HAP-1 (cell line): ENCODE measurements around the gene ABCC5.
"Not testable (repeated sequence)": the region's sequence is repeated elsewhere in the genome, so short reads cannot be mapped to it uniquely, and the experiment has no call there.

ENCODE experiments used
- DNase-seq, 2 experiments: peaks; one replicate each; pipeline ENCODE4 v3.0.0-alpha.2; 2016 to 2020; ENCODE audit warnings: low spot score in 2 of 2
- H3K27me3 ChIP-seq: fragments of 250-450 bp; sonication (Bioruptor Pico); 2 replicates; pipeline ENCODE4 v1.5.1; 2020; ENCODE audit warnings: low read depth, mild to moderate bottlenecking, moderate library complexity
- H3K36me3 ChIP-seq: fragments of 250-450 bp; sonication (Bioruptor Pico); replicated peaks from 2 replicates; pipeline ENCODE4 v1.5.1; 2020; ENCODE audit warnings: mild to moderate bottlenecking
- H3K4me1 ChIP-seq: fragments of 250-450 bp; sonication (Bioruptor Pico); 2 replicates; pipeline ENCODE4 v1.5.1; 2020; ENCODE audit warnings: mild to moderate bottlenecking
- H3K4me3 ChIP-seq: fragments of 250-450 bp; sonication (Bioruptor Pico); 2 replicates; pipeline ENCODE4 v1.5.1; 2020; ENCODE audit warnings: mild to moderate bottlenecking, moderate library complexity
- H3K9me3 ChIP-seq: fragments of 250-450 bp; sonication (Bioruptor Pico); 2 replicates; pipeline ENCODE4 v1.5.1; 2020; ENCODE audit warnings: mild to moderate bottlenecking, moderate library complexity
- in situ Hi-C: fragments of 300-500 bp; cut with MboI; formaldehyde crosslinking; loops from 3 replicates; pipeline ENCODE4 v1.14.3; 2020; ENCODE audit warnings: low sequenced_read_pairs, inconsistent platforms, mixed read lengths

Gene ABCC5

GRCh38 chr3:183896184-183896583 lies 121.5 kb downstream of the ABCC5 start:
- DNase-seq: no peak
- H3K36me3 ChIP-seq: no peaks in the 10 kb centered on the region
- no peaks in the 10 kb centered on the region; the same call in 1 of the 2 replicates for H3K4me1 ChIP-seq
- H3K4me3 ChIP-seq: no peak overlapping the region
- H3K9me3 ChIP-seq: no peaks in the 10 kb centered on the region
- no peaks in the 10 kb centered on the region; the same call in 1 of the 2 replicates for H3K27me3 ChIP-seq
- in situ Hi-C loops: loop anchor here (10.0 to 25.0 kb wide), 2 partner anchors 219 to 641 kb away; no protein-coding TSS in a partner anchor

GRCh38 chr3:183895774-183896173 lies 121.9 kb downstream of the ABCC5 start:
- Histone ChIP-seq H3K4me1 (no peaks in the 10 kb centered on the region; the same call in 1 of the 2 replicates), H3K9me3 (no peaks in the 10 kb centered on the region), H3K4me3 (no peak overlapping the region), H3K27me3 (no peaks in the 10 kb centered on the region; the same call in 1 of the 2 replicates), H3K36me3 (no peaks in the 10 kb centered on the region)
- in situ Hi-C loops: loop anchor here (10.0 to 25.0 kb wide), 2 partner anchors 219 to 642 kb away; no protein-coding TSS in a partner anchor
- DNase-seq: no peak

- peak; percentile 50 for DNase-seq
- Histone ChIP-seq H3K4me3 (no peak overlapping the region), H3K4me1 (no peaks in the 10 kb centered on the region; the same call in 1 of the 2 replicates), H3K36me3 (no peaks in the 10 kb centered on the region), H3K27me3 (no peaks in the 10 kb centered on the region; the same call in 1 of the 2 replicates), H3K9me3 (no peaks in the 10 kb centered on the region)
- in situ Hi-C loops: loop anchor here (10.0 to 25.0 kb wide), 2 partner anchors 220 to 642 kb away; no protein-coding TSS in a partner anchor
Observed at GRCh38 chr3:183895296-183895695, 122.4 kb downstream of the ABCC5 start.

- no peak for DNase-seq
- H3K36me3 ChIP-seq: no peaks in the 10 kb centered on the region
- in situ Hi-C loops: loop anchor here (5.0 to 25.0 kb wide), 3 partner anchors 222 to 645 kb away; no protein-coding TSS in a partner anchor
- no peaks in the 10 kb centered on the region; the same call in 1 of the 2 replicates for H3K27me3 ChIP-seq
- H3K4me3 ChIP-seq: no peak overlapping the region
- H3K4me1 ChIP-seq: no peaks in the 10 kb centered on the region; the same call in 1 of the 2 replicates
- H3K9me3 ChIP-seq: no peaks in the 10 kb centered on the region
Observed at GRCh38 chr3:183892610-183893214, 125.0 kb downstream of the ABCC5 start.

- no peaks in the 10 kb centered on the region for H3K27me3 ChIP-seq
- no peak for DNase-seq
- H3K4me3 ChIP-seq: no peak overlapping the region
- no peaks in the 10 kb centered on the region for H3K9me3 ChIP-seq
- in situ Hi-C loops: loop anchor here (25.0 kb wide), 1 partner anchor 652 kb away; no protein-coding TSS in a partner anchor
- peaks cover 3% of the 10 kb centered on the region for H3K4me1 ChIP-seq
- H3K36me3 ChIP-seq: no peaks in the 10 kb centered on the region; the same call in 1 of the 2 replicates
Observed at GRCh38 chr3:183885766-183886165, 131.9 kb downstream of the ABCC5 start.

GRCh38 chr3:183884427-183885296 lies 133.0 kb downstream of the ABCC5 start, which contains the start of gene PARL:
Gene PARL (minus strand): TSS chr3:183884880. CDS start chr3:183884846, 34 bp downstream.
- peak within 1 kb of the TSS; percentile 98 for H3K4me3 ChIP-seq
- DNase-seq: peak; percentile 84 to 98
- peaks cover 3% of the 10 kb centered on the region for H3K4me1 ChIP-seq
- no peaks in the 10 kb centered on the region for H3K9me3 ChIP-seq
- H3K36me3 ChIP-seq: no peaks in the 10 kb centered on the region; the same call in 1 of the 2 replicates
- H3K27me3 ChIP-seq: no peaks in the 10 kb centered on the region
- in situ Hi-C loops: loop anchor here (25.0 kb wide), 1 partner anchor 653 kb away; no protein-coding TSS in a partner anchor

GRCh38 chr3:183884097-183884426 lies 133.6 kb downstream of the ABCC5 start:
- in situ Hi-C loops: loop anchor here (25.0 kb wide), 1 partner anchor 653 kb away; no protein-coding TSS in a partner anchor
- no peaks in the 10 kb centered on the region; the same call in 1 of the 2 replicates for H3K36me3 ChIP-seq
- H3K4me1 ChIP-seq: peaks cover 3% of the 10 kb centered on the region
- no peaks in the 10 kb centered on the region for H3K27me3 ChIP-seq
- H3K4me3 ChIP-seq: peak overlapping the region; percentile 98
- no peak for DNase-seq
- no peaks in the 10 kb centered on the region for H3K9me3 ChIP-seq

GRCh38 chr3:183883291-183884096 lies 134.2 kb downstream of the ABCC5 start:
- H3K36me3 ChIP-seq: no peaks in the 10 kb centered on the region; the same call in 1 of the 2 replicates
- H3K4me3 ChIP-seq: peak overlapping the region; percentile 98
- DNase-seq: no peak
- H3K9me3 ChIP-seq: no peaks in the 10 kb centered on the region
- in situ Hi-C loops: loop anchor here (25.0 kb wide), 1 partner anchor 654 kb away; no protein-coding TSS in a partner anchor
- H3K27me3 ChIP-seq: no peaks in the 10 kb centered on the region
- H3K4me1 ChIP-seq: peaks cover 3% of the 10 kb centered on the region

GRCh38 chr3:183880121-183880520 lies 137.6 kb downstream of the ABCC5 start:
- H3K4me3 ChIP-seq: no peak overlapping the region
- no peak for DNase-seq
- in situ Hi-C loops: loop anchor here (25.0 kb wide), 1 partner anchor 657 kb away; no protein-coding TSS in a partner anchor
- H3K36me3 ChIP-seq: no peaks in the 10 kb centered on the region; the same call in 1 of the 2 replicates
- H3K4me1 ChIP-seq: peaks cover 3% of the 10 kb centered on the region
- H3K27me3 ChIP-seq: no peaks in the 10 kb centered on the region
- no peaks in the 10 kb centered on the region for H3K9me3 ChIP-seq

GRCh38 chr3:183879243-183879642 lies 138.4 kb downstream of the ABCC5 start:
- Histone ChIP-seq H3K36me3 (no peaks in the 10 kb centered on the region; the same call in 1 of the 2 replicates), H3K9me3 (no peaks in the 10 kb centered on the region), H3K4me1 (peaks cover 3% of the 10 kb centered on the region), H3K4me3 (no peak overlapping the region), H3K27me3 (no peaks in the 10 kb centered on the region)
- in situ Hi-C loops: loop anchor here (25.0 kb wide), 1 partner anchor 658 kb away; no protein-coding TSS in a partner anchor
- no peak for DNase-seq

GRCh38 chr3:183878071-183878470 lies 139.6 kb downstream of the ABCC5 start:
- Histone ChIP-seq H3K9me3 (no peaks in the 10 kb centered on the region), H3K4me1 (peaks cover 3% of the 10 kb centered on the region), H3K27me3 (no peaks in the 10 kb centered on the region), H3K4me3 (no peak overlapping the region), H3K36me3 (no peaks in the 10 kb centered on the region; the same call in 1 of the 2 replicates)
- in situ Hi-C loops: loop anchor here (25.0 kb wide), 1 partner anchor 659 kb away; no protein-coding TSS in a partner anchor
- no peak for DNase-seq

- DNase-seq, H3K4me1 ChIP-seq, H3K27me3 ChIP-seq, H3K36me3 ChIP-seq, H3K4me3 ChIP-seq, H3K9me3 ChIP-seq: not testable (repeated sequence)
- in situ Hi-C loops: loop anchor here (25.0 kb wide), 1 partner anchor 660 kb away; no protein-coding TSS in a partner anchor
Observed at GRCh38 chr3:183877227-183877626, 140.5 kb downstream of the ABCC5 start.
